ENCODE measurements around the gene KLF11. TPM values are rescaled to one million over a fixed set of nuclear protein-coding genes. Genes with fewer than 3 reads are reported as not detected.

KLF11 gene
- total RNA-seq, 2 experiments from 2014 or later: 26.7 to 29.6 TPM

GRCh38 chr2:10004401-10004800 is 38.9 kb upstream of the KLF11 start:
- no peak for TF ChIP-seq CTCF (IDR thresholded peaks at IDR 0.05)
- peaks cover 2 to 5% of the 10 kb centered on the region in 2 experiments for H3K27me3 ChIP-seq (ENCODE audit: control insufficient read depth in 1 of 2, insufficient read depth in 2 of 2, low read length in 2 of 2)
- intact Hi-C loops (cut with DNase I, micrococcal nuclease): no loop called here
- no peak overlapping the region for H3K4me3 ChIP-seq (ENCODE audit: low read length)
- ATAC-seq (ENCODE audit: poor library complexity) (no peak), DNase-seq (no peak)
- CTCF ChIA-PET: no interaction called here
- no peak overlapping the region for H3K27ac ChIP-seq (ENCODE audit: low read depth in 1 of 2, low read length in 2 of 2)
- no peaks in the 10 kb centered on the region for H3K4me1 ChIP-seq (ENCODE audit: insufficient read depth, low read length)
- H3K9me3 Mint-ChIP-seq: no peaks in the 10 kb centered on the region
- H3K27me3 Mint-ChIP-seq: peaks cover 39% of the 10 kb centered on the region
- H3K9me3 ChIP-seq (ENCODE audit: control insufficient read depth in 1 of 2, insufficient read depth in 1 of 2, low read length in 2 of 2): peaks cover 0 to 10% of the 10 kb centered on the region in 2 experiments
- no peak overlapping the region for H3K27ac Mint-ChIP-seq
- no peak overlapping the region for H3K4me3 Mint-ChIP-seq
- H3K4me1 Mint-ChIP-seq (ENCODE audit: low read depth): no peaks in the 10 kb centered on the region
- H3K36me3 ChIP-seq (ENCODE audit: insufficient read depth, low read length): no peaks in the 10 kb centered on the region
- POLR2A ChIA-PET: no interaction called here
- no peaks in the 10 kb centered on the region for H3K36me3 Mint-ChIP-seq (ENCODE audit: low read depth)

GRCh38 chr2:10004836-10005235 is 38.5 kb upstream of the KLF11 start:
- CTCF ChIA-PET: no interaction called here
- H3K36me3 ChIP-seq (ENCODE audit: insufficient read depth, low read length): no peaks in the 10 kb centered on the region
- H3K27ac ChIP-seq (ENCODE audit: low read depth in 1 of 2, low read length in 2 of 2): no peak overlapping the region
- H3K4me3 ChIP-seq (ENCODE audit: low read length): no peak overlapping the region
- TF ChIP-seq CTCF (IDR thresholded peaks at IDR 0.05): no peak
- no peaks in the 10 kb centered on the region for H3K9me3 Mint-ChIP-seq
- no peak overlapping the region for H3K27ac Mint-ChIP-seq
- no peak for ATAC-seq (ENCODE audit: poor library complexity)
- peaks cover 39% of the 10 kb centered on the region for H3K27me3 Mint-ChIP-seq
- no peaks in the 10 kb centered on the region for H3K36me3 Mint-ChIP-seq (ENCODE audit: low read depth)
- H3K4me1 ChIP-seq (ENCODE audit: insufficient read depth, low read length): no peaks in the 10 kb centered on the region
- POLR2A ChIA-PET: no interaction called here
- H3K9me3 ChIP-seq (ENCODE audit: control insufficient read depth in 1 of 2, insufficient read depth in 1 of 2, low read length in 2 of 2): peaks cover 0 to 10% of the 10 kb centered on the region in 2 experiments
- no peak for DNase-seq
- no peak overlapping the region for H3K4me3 Mint-ChIP-seq
- peaks cover 2 to 5% of the 10 kb centered on the region in 2 experiments for H3K27me3 ChIP-seq (ENCODE audit: control insufficient read depth in 1 of 2, insufficient read depth in 2 of 2, low read length in 2 of 2)
- no peaks in the 10 kb centered on the region for H3K4me1 Mint-ChIP-seq (ENCODE audit: low read depth)
- intact Hi-C loops (cut with DNase I, micrococcal nuclease): no loop called here

GRCh38 chr2:10005461-10006235 is 37.7 kb upstream of the KLF11 start:
- Mint-ChIP-seq H3K27me3 (peaks cover 43% of the 10 kb centered on the region), H3K36me3 (ENCODE audit: low read depth) (no peaks in the 10 kb centered on the region), H3K27ac (no peak overlapping the region), H3K4me1 (ENCODE audit: low read depth) (no peaks in the 10 kb centered on the region), H3K4me3 (no peak overlapping the region), H3K9me3 (no peaks in the 10 kb centered on the region)
- Histone ChIP-seq H3K4me3 (ENCODE audit: low read length) (no peak overlapping the region), H3K36me3 (ENCODE audit: insufficient read depth, low read length) (no peaks in the 10 kb centered on the region), H3K9me3 (ENCODE audit: control insufficient read depth in 1 of 2, insufficient read depth in 1 of 2, low read length in 2 of 2) (peaks cover 0 to 10% of the 10 kb centered on the region in 2 experiments), H3K4me1 (ENCODE audit: insufficient read depth, low read length) (no peaks in the 10 kb centered on the region), H3K27me3 (ENCODE audit: control insufficient read depth in 1 of 2, insufficient read depth in 2 of 2, low read length in 2 of 2) (peaks cover 2 to 5% of the 10 kb centered on the region in 2 experiments), H3K27ac (ENCODE audit: low read depth in 1 of 2, low read length in 2 of 2) (no peak overlapping the region)
- CTCF ChIA-PET: interaction anchor here (0.9 kb wide), 1 partner anchor 21 kb away, joined by 3 read pairs; no protein-coding TSS in a partner anchor
- intact Hi-C loops (cut with DNase I, micrococcal nuclease): no loop called here
- TF ChIP-seq CTCF (IDR thresholded peaks at IDR 0.05): no peak
- DNase-seq (no peak), ATAC-seq (ENCODE audit: poor library complexity) (no peak)
- POLR2A ChIA-PET: no interaction called here

Data from CD4-positive, alpha-beta T cell (primary cell).